Fibroblast of lung (primary cell): ENCODE results near the gene MMRN1. TPM values are rescaled to one million over a fixed set of nuclear protein-coding genes. Genes with fewer than 3 reads are reported as not detected.

Experiments used
- DNase-seq, 2 donors: peaks; one replicate each; pipeline versions ENCODE4 v3.0.0 to v3.0.0-alpha.2; 2010; ENCODE audit warnings: low read depth in 2 of 2
- H2AFZ ChIP-seq: 2 replicates; pipeline ENCODE4 v1.5.1; 2012; ENCODE audit warnings: low read length, control low read depth, inconsistent platforms
- H3K27ac ChIP-seq: 2 replicates; pipeline ENCODE4 v1.5.1; 2011; ENCODE audit warnings: low read length, control low read depth; ENCODE audit not compliant: insufficient read depth
- H3K27me3 ChIP-seq: 2 replicates; pipeline ENCODE4 v1.5.1; 2011; ENCODE audit warnings: mild to moderate bottlenecking, low read length; ENCODE audit not compliant: control insufficient read depth, insufficient read depth
- H3K36me3 ChIP-seq: 2 replicates; pipeline ENCODE4 v1.5.1; 2011; ENCODE audit warnings: low read length; ENCODE audit not compliant: control insufficient read depth, insufficient read depth
- H3K4me1 ChIP-seq: 2 replicates; pipeline ENCODE4 v1.5.1; 2011; ENCODE audit warnings: low read length; ENCODE audit not compliant: control insufficient read depth, insufficient read depth; ENCODE audit errors: extremely low read depth
- H3K4me2 ChIP-seq: 2 replicates; pipeline ENCODE4 v1.5.1; 2011; ENCODE audit warnings: low read length, control low read depth; ENCODE audit not compliant: insufficient read depth; ENCODE audit errors: extremely low read depth
- H3K4me3 ChIP-seq, 4 experiments: fragments of 200-600 bp in 1 of 4; sonication (generic) in 1 of 4; replicated peaks in 1 of 4; 2 replicates each; pipeline ENCODE4 v1.5.1; 2011 to 2016; ENCODE audit warnings: low read length in 4 of 4, low read depth in 3 of 4, mild to moderate bottlenecking in 3 of 4, control low read depth in 2 of 4, inconsistent platforms in 1 of 4, mixed read lengths in 1 of 4; ENCODE audit not compliant: insufficient read depth in 1 of 4; ENCODE audit errors: control extremely low read depth in 1 of 4
- H3K79me2 ChIP-seq: 2 replicates; pipeline ENCODE4 v1.5.1; 2012; ENCODE audit warnings: mild to moderate bottlenecking, low read length, inconsistent platforms; ENCODE audit not compliant: control insufficient read depth, insufficient read depth
- H3K9ac ChIP-seq: 2 replicates; pipeline ENCODE4 v1.5.1; 2011; ENCODE audit warnings: mild to moderate bottlenecking, low read length, control low read depth; ENCODE audit not compliant: insufficient read depth
- H3K9me3 ChIP-seq: 2 replicates; pipeline ENCODE4 v1.5.1; 2012; ENCODE audit warnings: low read depth, low read length; ENCODE audit not compliant: control insufficient read depth, insufficient read depth
- H4K20me1 ChIP-seq: 2 replicates; pipeline ENCODE4 v1.5.1; 2011; ENCODE audit warnings: low read length; ENCODE audit not compliant: control insufficient read depth, insufficient read depth; ENCODE audit errors: extremely low read depth
- EZH2 ChIP-seq: IDR thresholded peaks from 2 replicates; pipeline ENCODE4 v1.5.1; 2012; ENCODE audit warnings: low read length, control low read depth, mild to moderate bottlenecking; ENCODE audit errors: missing control alignments
- polyA plus RNA-seq, 2 donors: library from polyadenylated mRNA; depleted of rRNA in 1 of 2; stranded (reverse) in 1 of 2; unstranded in 1 of 2; fragments of >200 nt; gene quantifications; 2 replicates each; pipeline ENCODE4 v1.2.1, GENCODE V29; 2011 to 2012; ENCODE audit warnings: missing spikeins in 1 of 2
- total RNA-seq: library from RNA; depleted of rRNA; stranded (reverse); fragments of >200 nt; gene quantifications from 2 replicates; pipeline ENCODE4 v1.2.1, GENCODE V29; 2014
- TF ChIP-seq, protein P1 (sequence below), 2 donors: IDR thresholded peaks in 1 of 2; conservative IDR thresholded peaks in 1 of 2; 1 replicate in 1 of 2; 2 replicates in 1 of 2; pipeline ENCODE4 v1.5.1; 2011 to 2012; ENCODE audit warnings: low read length in 2 of 2, control low read depth in 1 of 2, inconsistent platforms in 1 of 2, low read depth in 1 of 2, mild to moderate bottlenecking in 1 of 2

MMRN1 gene
- total and polyA plus RNA-seq, 2 donors (not counting 1 experiment from before 2014, with no cell fraction given) = under 0.01 TPM; not detected in 1

DNA sequence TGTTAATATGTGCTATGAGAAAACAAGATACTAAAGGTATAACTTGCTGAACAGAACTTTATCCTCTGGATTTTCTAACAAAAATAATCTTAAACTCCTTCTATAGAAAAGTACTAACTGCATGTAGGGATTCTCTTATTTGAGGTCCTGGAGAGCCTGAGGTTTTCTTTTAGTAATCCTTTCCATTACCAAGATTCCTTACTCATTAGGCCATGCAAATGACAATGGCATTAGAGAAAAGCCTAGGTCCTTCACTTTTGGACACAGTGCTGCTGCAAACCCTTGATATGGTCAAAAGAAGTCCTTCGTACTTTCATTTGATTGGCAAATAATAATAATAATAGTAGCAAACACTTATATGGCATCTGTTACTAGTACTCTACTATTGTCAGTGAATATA, 3.2 kb downstream of the MMRN1 start:
- no peak overlapping the region for H3K27ac ChIP-seq
- no peak overlapping the region for H3K4me2 ChIP-seq

DNA sequence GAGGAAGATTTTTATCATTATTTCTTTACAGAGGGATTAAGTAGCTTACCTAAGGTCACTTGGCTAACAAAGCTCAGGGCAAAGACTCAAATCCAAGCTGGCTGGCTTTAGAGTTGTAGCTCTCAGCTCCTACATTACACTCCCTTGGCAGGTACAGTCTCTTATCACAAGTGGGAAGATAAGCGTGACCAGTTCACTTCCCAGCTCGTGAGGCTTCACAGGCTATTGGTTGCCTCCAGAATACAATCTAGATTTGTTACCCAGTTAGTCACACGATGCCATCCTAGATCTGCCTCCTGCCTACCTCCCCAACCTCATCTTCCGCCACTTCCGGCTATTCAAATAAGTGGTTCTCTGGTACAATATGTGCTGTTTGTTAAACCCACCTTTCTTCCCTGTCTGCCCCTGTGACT, 3.7 kb downstream of the MMRN1 start:
- Histone ChIP-seq H2AFZ (no peak overlapping the region), H3K27ac (no peak overlapping the region), H3K9ac (no peak overlapping the region), H3K4me1 (no peaks in the 10 kb centered on the region), H3K79me2 (no peaks in the 10 kb centered on the region), H3K9me3 (no peaks in the 10 kb centered on the region), H3K4me2 (no peak overlapping the region), H3K36me3 (no peaks in the 10 kb centered on the region), H3K4me3 (no peak overlapping the region), H4K20me1 (no peaks in the 10 kb centered on the region), H3K27me3 (no peaks in the 10 kb centered on the region)
- DNase-seq = no peak
- TF ChIP-seq, protein P1, sequence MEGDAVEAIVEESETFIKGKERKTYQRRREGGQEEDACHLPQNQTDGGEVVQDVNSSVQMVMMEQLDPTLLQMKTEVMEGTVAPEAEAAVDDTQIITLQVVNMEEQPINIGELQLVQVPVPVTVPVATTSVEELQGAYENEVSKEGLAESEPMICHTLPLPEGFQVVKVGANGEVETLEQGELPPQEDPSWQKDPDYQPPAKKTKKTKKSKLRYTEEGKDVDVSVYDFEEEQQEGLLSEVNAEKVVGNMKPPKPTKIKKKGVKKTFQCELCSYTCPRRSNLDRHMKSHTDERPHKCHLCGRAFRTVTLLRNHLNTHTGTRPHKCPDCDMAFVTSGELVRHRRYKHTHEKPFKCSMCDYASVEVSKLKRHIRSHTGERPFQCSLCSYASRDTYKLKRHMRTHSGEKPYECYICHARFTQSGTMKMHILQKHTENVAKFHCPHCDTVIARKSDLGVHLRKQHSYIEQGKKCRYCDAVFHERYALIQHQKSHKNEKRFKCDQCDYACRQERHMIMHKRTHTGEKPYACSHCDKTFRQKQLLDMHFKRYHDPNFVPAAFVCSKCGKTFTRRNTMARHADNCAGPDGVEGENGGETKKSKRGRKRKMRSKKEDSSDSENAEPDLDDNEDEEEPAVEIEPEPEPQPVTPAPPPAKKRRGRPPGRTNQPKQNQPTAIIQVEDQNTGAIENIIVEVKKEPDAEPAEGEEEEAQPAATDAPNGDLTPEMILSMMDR (conservative IDR thresholded peaks at IDR 0.05 in 1 of 2, IDR thresholded peaks at IDR 0.05 in 1 of 2; ENCODE audit: low read depth in 1 of 2, low read length in 2 of 2) = no peak
- TF ChIP-seq EZH2 = no peak

More for the DNA sequence above, 3.2 kb downstream of the MMRN1 start:
- Histone ChIP-seq H3K4me3 (no peak overlapping the region), H3K9ac (no peak overlapping the region), H4K20me1 (no peaks in the 10 kb centered on the region), H3K27me3 (no peaks in the 10 kb centered on the region), H3K36me3 (no peaks in the 10 kb centered on the region), H2AFZ (no peak overlapping the region), H3K79me2 (no peaks in the 10 kb centered on the region), H3K9me3 (no peaks in the 10 kb centered on the region), H3K4me1 (no peaks in the 10 kb centered on the region)
- DNase-seq = peak in 1 of 2 donors; percentile 25
- no peak for TF ChIP-seq EZH2
- TF ChIP-seq, protein P1 (conservative IDR thresholded peaks at IDR 0.05 in 1 of 2, IDR thresholded peaks at IDR 0.05 in 1 of 2; ENCODE audit: low read depth in 1 of 2, low read length in 2 of 2) = no peak

DNA sequence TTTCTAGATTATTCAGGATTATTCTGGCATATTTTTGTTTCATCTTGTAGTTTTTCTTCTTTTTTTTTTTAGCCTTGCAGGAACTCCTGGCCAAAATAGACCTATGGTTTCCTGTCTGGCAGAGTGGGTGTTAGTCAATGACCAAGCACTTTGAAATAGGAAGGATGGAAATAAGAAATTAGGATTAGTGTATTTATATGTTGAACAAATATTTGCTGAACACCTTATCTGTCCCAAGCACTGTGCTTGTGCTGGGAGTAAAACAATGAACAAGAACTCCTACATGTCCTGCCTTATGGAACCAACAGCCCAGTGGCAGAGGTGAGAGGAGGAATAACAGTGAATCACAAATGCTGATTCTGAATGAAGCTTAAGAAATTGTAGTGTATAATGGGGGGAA, 4.5 kb downstream of the MMRN1 start:
- Histone ChIP-seq H3K36me3 (no peaks in the 10 kb centered on the region), H2AFZ (no peak overlapping the region), H3K27me3 (no peaks in the 10 kb centered on the region), H3K4me1 (no peaks in the 10 kb centered on the region), H3K9me3 (no peaks in the 10 kb centered on the region), H3K9ac (no peak overlapping the region), H3K79me2 (no peaks in the 10 kb centered on the region), H3K4me2 (no peak overlapping the region), H3K27ac (no peak overlapping the region), H4K20me1 (no peaks in the 10 kb centered on the region), H3K4me3 (no peak overlapping the region)
- no peak for DNase-seq
- no peak for TF ChIP-seq EZH2
- TF ChIP-seq, protein P1 (conservative IDR thresholded peaks at IDR 0.05 in 1 of 2, IDR thresholded peaks at IDR 0.05 in 1 of 2; ENCODE audit: low read depth in 1 of 2, low read length in 2 of 2) = no peak
